HG03521 (cell line): ENCODE measurements around the gene TSHZ3.

Experiments
- ATAC-seq: cut with Tn5 transposase; IDR thresholded peaks from one replicate; pipeline ENCODE4 v1.9.1; 2021; ENCODE audit warnings: mild to moderate bottlenecking, moderate library complexity; ENCODE audit not compliant: unreplicated experiment

The TSHZ3 gene

GRCh38 chr19:31290931-31291590 is 58.2 kb downstream of the TSHZ3 start:
- no peak for ATAC-seq

GRCh38 chr19:31289976-31290375 is 59.3 kb downstream of the TSHZ3 start:
- ATAC-seq: no peak

GRCh38 chr19:31289381-31289880 is 59.8 kb downstream of the TSHZ3 start:
- ATAC-seq: no peak

- ATAC-seq: no peak
These were observed 62.7 kb downstream of the TSHZ3 start for GRCh38 chr19:31286491-31286890.

GRCh38 chr19:31285744-31286143 is 63.5 kb downstream of the TSHZ3 start:
- no peak for ATAC-seq

GRCh38 chr19:31284621-31285020 is 64.6 kb downstream of the TSHZ3 start:
- ATAC-seq: no peak

- no peak for ATAC-seq
These were observed 65.5 kb downstream of the TSHZ3 start for GRCh38 chr19:31283701-31284100.

GRCh38 chr19:31282346-31282745 is 66.9 kb downstream of the TSHZ3 start:
- ATAC-seq: no peak

- ATAC-seq: no peak
These were observed 68.8 kb downstream of the TSHZ3 start for GRCh38 chr19:31280287-31281006.

GRCh38 chr19:31279436-31279765 is 69.8 kb downstream of the TSHZ3 start:
- ATAC-seq: no peak

GRCh38 chr19:31278555-31279435 is 70.4 kb downstream of the TSHZ3 start:
- ATAC-seq: no peak

GRCh38 chr19:31277516-31277915 is 71.7 kb downstream of the TSHZ3 start:
- no peak for ATAC-seq

- ATAC-seq: no peak
These were observed 72.4 kb downstream of the TSHZ3 start for GRCh38 chr19:31276831-31277230.

GRCh38 chr19:31275068-31275334 is 74.2 kb downstream of the TSHZ3 start:
- ATAC-seq: no peak

- no peak for ATAC-seq
These were observed 74.8 kb downstream of the TSHZ3 start for GRCh38 chr19:31274251-31275067.

GRCh38 chr19:31272583-31273106 is 76.6 kb downstream of the TSHZ3 start:
- ATAC-seq: no peak

- ATAC-seq: no peak
These were observed 77.8 kb downstream of the TSHZ3 start for GRCh38 chr19:31271306-31271911.

- no peak for ATAC-seq
These were observed 78.3 kb downstream of the TSHZ3 start for GRCh38 chr19:31270897-31271296.

- ATAC-seq: no peak
These were observed 79.7 kb downstream of the TSHZ3 start for GRCh38 chr19:31269425-31270127.
